ENCODE data around the gene ESRRG.

The ESRRG gene

GRCh38 chr1:216626394-216627067 is 96.7 kb downstream of the ESRRG start:
- no peak for DNase-seq

- DNase-seq = no peak
These were observed 101.7 kb downstream of the ESRRG start for GRCh38 chr1:216621536-216621935.

GRCh38 chr1:216617081-216617875 is 106.0 kb downstream of the ESRRG start:
- DNase-seq = no peak

DNA sequence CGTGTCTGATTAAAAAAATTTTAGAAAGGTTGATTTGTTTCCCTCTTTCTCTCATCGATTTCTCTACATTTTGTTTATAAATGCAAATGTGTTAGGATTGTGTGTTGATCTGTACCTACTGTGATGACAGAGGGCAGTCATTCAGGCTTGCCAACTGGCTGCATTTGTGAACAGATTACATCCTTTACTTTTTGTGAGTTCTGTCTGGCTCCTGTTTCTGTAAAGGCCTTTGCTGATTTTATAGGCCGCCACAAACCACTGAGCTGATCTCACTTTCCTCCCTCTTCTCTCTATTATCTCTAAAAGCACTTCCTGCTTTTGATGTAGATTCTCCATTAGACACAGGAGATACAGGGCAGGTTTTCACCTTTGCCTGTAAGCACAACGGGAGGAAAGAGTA is 106.8 kb downstream of the ESRRG start:
- DNase-seq = no peak

- no peak for DNase-seq
These were observed 109.0 kb downstream of the ESRRG start for GRCh38 chr1:216614011-216614934.

GRCh38 chr1:216612291-216612690 is 110.9 kb downstream of the ESRRG start:
- no peak for DNase-seq

GRCh38 chr1:216607067-216607697 is 116.0 kb downstream of the ESRRG start:
- no peak for DNase-seq

DNA sequence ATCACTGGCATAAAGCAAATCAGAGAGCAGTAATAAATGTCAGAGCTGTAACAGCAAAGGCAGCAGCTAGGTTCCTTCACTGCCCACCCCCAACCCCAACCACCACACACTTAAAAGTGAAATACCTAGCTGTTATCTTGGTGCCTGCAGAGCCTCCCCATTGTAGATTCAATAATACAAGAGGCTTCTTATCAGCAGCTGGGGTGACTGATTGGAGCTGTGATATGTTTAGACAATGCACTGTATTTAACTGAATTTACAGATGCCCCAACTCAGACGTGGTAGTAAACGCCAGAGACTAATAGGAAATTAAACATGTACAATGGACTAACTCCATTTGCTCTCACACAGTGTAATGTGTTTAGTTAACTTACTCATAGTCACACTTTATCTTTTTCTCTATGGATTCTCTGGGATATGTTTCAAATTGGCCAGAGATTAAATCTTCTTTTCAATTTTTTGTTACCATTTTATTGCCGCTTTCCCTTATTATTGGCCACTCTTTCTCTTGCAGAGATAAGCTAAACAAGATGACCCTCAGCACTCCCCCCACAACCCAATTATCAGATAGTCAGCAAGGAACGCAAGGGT is 117.1 kb downstream of the ESRRG start:
- no peak for DNase-seq

DNA sequence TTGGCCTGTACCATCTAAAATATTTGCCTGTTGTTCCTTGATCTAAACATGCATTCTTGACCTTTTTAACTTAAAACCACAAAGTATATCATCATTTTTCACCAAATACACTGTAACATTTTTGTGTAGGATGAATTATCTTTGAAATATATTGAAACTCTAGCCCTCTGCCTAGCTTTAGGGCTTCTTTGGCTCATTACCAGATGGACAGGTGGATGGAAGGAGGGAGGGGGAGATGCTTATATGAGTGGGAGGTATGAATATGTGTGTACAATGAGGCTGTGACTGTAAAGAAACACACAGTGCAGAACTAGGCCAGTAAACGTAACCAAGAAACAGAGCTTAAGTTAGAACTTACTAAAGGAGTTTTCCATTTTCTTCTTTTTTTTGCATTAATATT is 118.5 kb downstream of the ESRRG start:
- no peak for DNase-seq

DNA sequence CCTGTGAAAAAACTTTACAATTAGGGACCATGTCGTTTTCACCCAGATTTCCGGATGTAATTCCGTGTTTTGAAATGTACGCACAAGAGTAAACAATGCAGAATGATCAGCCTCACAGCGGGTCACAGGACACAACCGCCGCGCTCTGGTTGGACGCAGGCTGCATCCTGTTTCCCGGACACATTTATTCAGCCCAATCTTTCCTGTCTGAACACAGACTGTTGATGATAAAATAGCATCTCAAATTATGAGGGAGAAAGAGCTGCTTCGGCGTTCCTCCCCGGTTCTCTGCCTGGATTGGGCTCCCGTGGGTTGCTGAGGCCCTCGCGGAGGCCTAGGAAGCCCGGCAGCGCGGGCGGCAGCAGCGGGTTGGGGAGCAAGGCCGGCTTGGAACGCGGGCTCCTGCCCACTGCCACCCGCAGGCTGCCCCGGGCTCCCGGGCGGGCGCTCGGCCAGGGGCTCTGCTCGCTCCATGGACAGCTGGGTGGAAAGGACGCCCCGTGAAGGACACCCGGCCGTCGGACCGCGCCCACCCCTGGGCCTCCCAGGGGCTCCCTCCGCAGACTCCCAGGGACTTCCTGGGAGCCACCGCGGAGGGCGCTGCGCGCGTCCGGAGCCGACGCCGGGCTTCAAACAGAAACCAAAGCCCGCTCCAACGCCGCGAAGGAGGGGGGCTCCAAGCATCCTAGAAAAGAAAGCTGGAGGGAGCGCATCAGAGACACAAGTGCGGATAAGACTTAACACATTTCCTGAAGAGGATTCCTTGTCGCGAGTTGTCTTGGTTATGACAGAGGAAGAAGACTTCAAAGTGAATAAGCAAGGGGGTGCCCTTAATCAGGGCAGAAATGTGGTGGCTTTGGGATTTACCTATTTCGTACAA is 122.3 kb downstream of the ESRRG start:
- no peak for DNase-seq

DNA sequence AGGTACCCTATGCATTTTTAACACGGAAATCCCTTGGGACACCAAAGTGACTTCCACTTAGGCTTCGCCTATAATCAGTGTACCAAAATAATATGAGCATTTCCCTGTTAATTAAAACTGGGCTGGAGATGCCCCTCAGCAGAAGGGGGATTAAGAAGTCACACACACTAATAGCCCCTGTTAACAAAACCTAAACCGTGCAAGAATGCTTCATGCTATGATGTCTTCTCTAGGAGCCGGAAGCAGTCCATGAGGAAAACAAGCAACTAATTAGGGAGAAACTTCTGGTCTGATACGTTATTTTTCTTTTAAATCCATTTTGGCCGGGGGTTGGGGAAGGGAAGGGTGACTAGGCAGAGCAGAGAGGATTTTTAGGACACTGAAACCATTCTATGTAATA is 123.4 kb downstream of the ESRRG start:
- DNase-seq = no peak

DNA sequence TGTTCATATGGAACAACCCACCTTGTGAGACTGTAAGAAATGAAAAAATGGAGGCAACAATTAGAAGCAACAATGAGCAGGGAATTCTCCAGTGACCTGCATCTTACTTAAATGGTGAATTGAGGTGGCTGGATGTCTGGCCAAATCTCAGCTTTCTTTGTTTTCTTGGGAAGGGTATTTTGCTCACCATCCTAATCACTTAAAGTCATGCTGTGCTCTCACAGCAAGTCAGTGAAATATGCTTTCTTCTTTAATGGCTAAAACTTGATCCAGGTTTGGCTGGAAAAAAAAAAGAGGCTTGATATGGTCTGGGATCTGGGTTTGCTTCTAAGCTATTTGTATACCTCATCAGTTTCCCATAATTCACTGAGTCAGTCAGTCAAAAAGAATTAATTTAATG is 124.8 kb downstream of the ESRRG start:
- no peak for DNase-seq

- DNase-seq = no peak
These were observed 126.9 kb downstream of the ESRRG start for GRCh38 chr1:216596281-216596862.

GRCh38 chr1:216587715-216588114 is 135.5 kb downstream of the ESRRG start:
- DNase-seq = no peak

GRCh38 chr1:216582151-216582550 is 141.1 kb downstream of the ESRRG start:
- DNase-seq = no peak

DNA sequence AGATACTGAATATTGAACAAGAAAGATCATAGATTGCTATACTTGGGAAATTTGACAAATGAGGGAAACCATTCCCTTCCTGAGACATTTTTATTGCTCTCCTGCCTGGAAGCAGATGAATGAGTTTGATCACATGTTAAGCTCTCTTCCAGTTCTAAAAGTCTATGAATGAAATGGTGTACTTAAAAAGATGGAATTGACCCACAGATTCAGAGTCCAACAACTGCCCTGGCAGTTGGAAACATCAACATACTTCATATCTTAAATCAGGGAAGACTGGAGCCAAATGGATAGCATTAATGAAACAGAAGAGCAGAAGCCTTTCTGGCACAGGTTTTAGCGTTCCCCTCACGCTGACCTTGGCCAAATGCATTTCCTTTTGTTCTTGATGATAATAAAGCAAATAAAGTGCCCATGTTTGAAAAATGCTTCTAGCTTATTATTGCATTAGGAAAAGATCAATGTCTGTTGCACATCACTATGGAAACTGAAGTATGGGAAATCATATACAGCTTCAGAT is 142.6 kb downstream of the ESRRG start:
- DNase-seq = no peak

DNA sequence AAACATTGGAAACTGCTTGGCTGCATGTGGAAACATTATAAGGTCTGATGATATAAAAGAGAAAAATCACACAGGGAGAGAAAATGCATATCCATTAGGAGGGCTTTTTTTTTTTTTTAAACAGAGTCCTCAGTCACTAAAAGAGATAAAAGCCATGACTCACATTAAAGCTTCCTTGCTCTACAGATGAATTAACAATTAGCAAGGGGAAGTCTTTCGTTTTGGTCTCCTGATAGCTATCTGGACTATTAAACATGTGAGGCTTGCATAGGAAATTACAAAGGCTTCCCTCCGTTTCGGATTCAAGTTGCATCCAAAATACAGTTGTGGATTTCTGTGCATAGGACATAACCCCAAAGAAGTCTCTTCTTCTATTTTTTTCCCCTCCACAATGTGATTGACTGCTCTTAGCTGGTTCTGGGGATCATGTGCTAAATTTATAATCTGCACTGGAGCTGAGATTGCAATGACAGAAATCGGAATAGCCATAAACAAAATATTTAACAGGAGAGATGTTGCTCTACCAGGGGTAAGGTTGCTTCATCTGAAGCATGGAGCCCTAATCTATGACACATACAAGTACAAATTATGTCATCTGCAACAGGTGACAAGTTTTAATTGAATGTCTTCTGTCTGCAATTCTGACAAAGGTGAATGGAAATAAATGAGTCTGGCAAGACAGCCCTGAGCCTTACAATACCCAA is 146.8 kb downstream of the ESRRG start:
- DNase-seq = no peak

DNA sequence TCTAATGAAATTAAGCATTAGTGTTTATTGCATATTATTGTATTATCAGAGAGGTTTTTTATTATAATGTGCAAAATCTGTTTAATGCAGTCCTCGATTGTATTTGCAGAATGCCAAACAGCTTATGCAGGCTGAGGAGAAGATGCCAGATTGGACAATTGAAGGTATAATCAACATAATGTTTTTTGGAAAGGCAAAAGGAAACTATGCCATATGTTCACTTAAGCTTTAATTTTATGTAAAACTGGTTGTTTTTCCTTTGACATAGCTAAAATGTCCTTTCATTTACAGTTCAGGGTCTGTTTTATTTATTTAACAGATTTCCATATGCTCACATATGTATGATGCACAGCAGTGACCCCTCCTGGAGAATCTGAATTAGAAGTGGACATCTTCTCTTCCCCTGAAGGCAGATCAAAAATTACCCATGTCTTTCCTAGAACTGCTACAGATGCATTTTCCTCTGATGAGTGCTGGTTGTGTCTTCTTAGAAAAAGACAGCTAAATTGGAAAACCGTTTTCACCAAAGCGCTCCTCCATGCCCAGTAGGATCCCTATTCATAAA is 156.5 kb downstream of the ESRRG start:
- no peak for DNase-seq

GRCh38 chr1:216563087-216563486 is 160.1 kb downstream of the ESRRG start:
- DNase-seq = no peak

DNA sequence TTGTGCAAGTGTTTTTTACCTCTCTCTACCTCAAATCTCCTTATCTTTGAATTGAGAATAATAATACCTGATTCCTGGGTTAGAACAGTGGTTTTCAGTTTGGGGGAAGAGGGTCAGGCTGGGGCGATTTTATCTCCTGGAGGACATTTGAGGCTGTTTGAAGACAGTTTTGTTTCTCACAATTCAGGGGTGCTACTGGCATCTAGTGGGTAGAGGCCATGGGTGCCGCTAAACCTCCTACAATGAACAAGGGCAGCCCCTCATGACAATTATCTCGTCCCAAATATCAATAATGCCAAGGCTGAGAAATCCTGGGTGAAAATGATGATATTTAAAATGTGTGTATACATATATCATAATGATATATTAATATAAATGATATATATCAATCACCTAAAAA is 160.8 kb downstream of the ESRRG start:
- no peak for DNase-seq

Data from NK-92 treated with Interleukin-12 subunit alpha and Interleukin-12 subunit beta, amount 100 ng/mL, for 24 hours (cell line).